M059J (cell line): ENCODE measurements around the gene MTX2. TPM values are rescaled to one million over a fixed set of nuclear protein-coding genes. Genes with fewer than 3 reads are reported as not detected.

Source experiments
- DNase-seq: peaks from one replicate; pipeline ENCODE4 v3.0.0-alpha.2; 2012; ENCODE audit warnings: low read depth
- total RNA-seq: library from RNA; depleted of rRNA; stranded (reverse); fragments of >200 nt; shearing (Covaris generic); gene quantifications from 2 replicates; pipeline ENCODE4 v1.2.3, GENCODE V29; 2014; rRNA removed

MTX2 gene
- 29.8 and 36.0 TPM in 2 replicates for total RNA-seq

- DNase-seq: peak; percentile 63
Measured at GRCh38 chr2:176269319-176270099, at the start of gene MTX2. Gene MTX2 (plus strand): TSS chr2:176269442. CDS start chr2:176269630, 188 bp downstream.

- DNase-seq: no peak
Measured at GRCh38 chr2:176227874-176228273, 41.4 kb upstream of the MTX2 start.

- peak; percentile 4 for DNase-seq
Measured at GRCh38 chr2:176234156-176234555, 35.1 kb upstream of the MTX2 start.

- no peak for DNase-seq
Measured at GRCh38 chr2:176234940-176235339, 34.3 kb upstream of the MTX2 start.

- DNase-seq: no peak
Measured at GRCh38 chr2:176237456-176237855, 31.8 kb upstream of the MTX2 start.

- DNase-seq: no peak
Measured at GRCh38 chr2:176239031-176239430, 30.2 kb upstream of the MTX2 start.

GRCh38 chr2:176240301-176240700 lies 28.9 kb upstream of the MTX2 start:
- no peak for DNase-seq

GRCh38 chr2:176242276-176242675 lies 27.0 kb upstream of the MTX2 start:
- peak; percentile 10 for DNase-seq

- DNase-seq: no peak
Measured at GRCh38 chr2:176246331-176246730, 22.9 kb upstream of the MTX2 start.

- no peak for DNase-seq
Measured at GRCh38 chr2:176247859-176248258, 21.4 kb upstream of the MTX2 start.

- DNase-seq: peak; percentile 11
Measured at GRCh38 chr2:176251928-176252327, 17.3 kb upstream of the MTX2 start.

- DNase-seq: no peak
Measured at GRCh38 chr2:176260689-176261088, 8.6 kb upstream of the MTX2 start.

- DNase-seq: no peak
Measured at GRCh38 chr2:176261136-176261535, 8.1 kb upstream of the MTX2 start.

GRCh38 chr2:176268976-176269318 lies 295 bp upstream of the MTX2 start:
- DNase-seq: no peak

- peak; percentile 20 for DNase-seq
Measured at GRCh38 chr2:176270100-176270750, 983 bp downstream of the MTX2 start.

GRCh38 chr2:176272870-176273459 lies 3.7 kb downstream of the MTX2 start:
- no peak for DNase-seq

GRCh38 chr2:176278927-176279326 lies 9.7 kb downstream of the MTX2 start:
- DNase-seq: no peak

GRCh38 chr2:176280156-176280555 lies 10.9 kb downstream of the MTX2 start:
- peak; percentile 64 for DNase-seq

GRCh38 chr2:176280867-176281658 lies 11.8 kb downstream of the MTX2 start:
- peak; percentile 89 for DNase-seq

GRCh38 chr2:176283291-176284068 lies 14.2 kb downstream of the MTX2 start:
- peak; percentile 59 for DNase-seq

- DNase-seq: no peak
Measured at GRCh38 chr2:176284461-176285049, 15.3 kb downstream of the MTX2 start.
